GM12874 (cell line): Measurements from ENCODE around the gene NDUFS6.

ENCODE experiments used
- TF ChIP-seq, protein P1 (sequence below): IDR thresholded peaks from 2 replicates; pipeline ENCODE4 v1.5.1; 2011; ENCODE audit warnings: low read depth, mild to moderate bottlenecking, control low read depth, low read length, moderate library complexity; ENCODE audit not compliant: insufficient read depth

NDUFS6 gene

DNA sequence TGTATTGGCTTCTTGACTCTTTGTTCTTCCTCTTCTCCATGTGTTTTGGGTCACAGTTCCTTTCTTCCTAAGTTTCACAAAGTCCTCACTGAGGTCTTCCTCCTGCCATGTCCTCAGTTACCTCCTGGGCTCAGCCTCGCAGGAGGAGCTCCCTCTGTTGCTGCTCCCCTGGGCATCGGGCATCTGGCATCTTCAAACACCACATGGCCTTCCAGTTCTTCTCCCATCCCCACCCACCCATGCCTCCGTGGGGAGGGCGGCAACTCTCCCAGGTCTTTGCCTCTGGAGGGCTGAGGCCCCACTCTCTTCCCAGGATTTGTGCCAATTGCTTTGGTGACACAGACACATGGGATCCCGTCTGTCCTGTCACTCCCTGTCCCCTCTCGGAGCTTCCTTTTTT, 24.4 kb upstream of the NDUFS6 start:
- TF ChIP-seq, protein P1, sequence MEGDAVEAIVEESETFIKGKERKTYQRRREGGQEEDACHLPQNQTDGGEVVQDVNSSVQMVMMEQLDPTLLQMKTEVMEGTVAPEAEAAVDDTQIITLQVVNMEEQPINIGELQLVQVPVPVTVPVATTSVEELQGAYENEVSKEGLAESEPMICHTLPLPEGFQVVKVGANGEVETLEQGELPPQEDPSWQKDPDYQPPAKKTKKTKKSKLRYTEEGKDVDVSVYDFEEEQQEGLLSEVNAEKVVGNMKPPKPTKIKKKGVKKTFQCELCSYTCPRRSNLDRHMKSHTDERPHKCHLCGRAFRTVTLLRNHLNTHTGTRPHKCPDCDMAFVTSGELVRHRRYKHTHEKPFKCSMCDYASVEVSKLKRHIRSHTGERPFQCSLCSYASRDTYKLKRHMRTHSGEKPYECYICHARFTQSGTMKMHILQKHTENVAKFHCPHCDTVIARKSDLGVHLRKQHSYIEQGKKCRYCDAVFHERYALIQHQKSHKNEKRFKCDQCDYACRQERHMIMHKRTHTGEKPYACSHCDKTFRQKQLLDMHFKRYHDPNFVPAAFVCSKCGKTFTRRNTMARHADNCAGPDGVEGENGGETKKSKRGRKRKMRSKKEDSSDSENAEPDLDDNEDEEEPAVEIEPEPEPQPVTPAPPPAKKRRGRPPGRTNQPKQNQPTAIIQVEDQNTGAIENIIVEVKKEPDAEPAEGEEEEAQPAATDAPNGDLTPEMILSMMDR = no peak

DNA sequence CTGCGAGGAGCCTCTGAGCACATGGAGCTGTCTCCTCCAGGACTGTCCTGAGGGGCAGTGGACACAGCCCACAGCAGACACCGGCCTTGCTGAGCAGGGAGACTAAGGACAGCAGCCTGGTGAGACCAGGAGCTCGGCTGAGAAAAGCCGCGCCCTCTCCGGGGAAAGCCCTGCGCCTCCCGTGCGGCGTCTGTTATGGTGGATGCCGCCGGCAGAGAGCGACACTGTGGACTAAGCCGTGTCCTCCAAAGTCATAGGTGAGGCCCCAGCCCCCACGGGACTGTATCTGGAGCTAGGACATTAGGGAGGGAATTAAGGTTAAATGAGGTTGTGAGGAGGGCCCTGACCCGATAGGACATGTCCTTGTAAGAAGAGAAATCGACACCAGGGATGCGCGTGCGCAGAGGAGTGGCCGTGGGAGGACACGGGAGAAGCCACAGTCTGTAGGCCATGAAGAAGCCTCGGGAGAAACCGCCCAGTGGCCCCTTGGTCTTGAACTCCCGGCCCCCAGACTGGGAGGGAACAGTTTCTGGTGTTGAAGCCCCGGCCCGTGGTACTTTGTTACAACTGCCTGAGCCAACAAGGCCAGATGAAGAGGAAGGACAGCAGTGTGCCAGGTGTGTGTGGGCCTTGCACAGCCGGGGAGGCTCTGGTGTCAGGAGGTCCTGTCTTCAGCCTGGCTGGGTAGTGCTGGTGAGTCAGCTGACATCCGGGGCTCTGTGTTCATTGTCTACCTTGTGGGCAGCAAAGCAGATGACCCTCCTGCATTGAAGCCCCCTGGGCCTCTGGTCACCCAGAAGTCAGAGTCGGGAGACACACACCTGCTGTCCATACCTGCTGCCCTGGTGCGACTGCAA, 23.7 kb upstream of the NDUFS6 start:
- TF ChIP-seq, protein P1 = no peak

DNA sequence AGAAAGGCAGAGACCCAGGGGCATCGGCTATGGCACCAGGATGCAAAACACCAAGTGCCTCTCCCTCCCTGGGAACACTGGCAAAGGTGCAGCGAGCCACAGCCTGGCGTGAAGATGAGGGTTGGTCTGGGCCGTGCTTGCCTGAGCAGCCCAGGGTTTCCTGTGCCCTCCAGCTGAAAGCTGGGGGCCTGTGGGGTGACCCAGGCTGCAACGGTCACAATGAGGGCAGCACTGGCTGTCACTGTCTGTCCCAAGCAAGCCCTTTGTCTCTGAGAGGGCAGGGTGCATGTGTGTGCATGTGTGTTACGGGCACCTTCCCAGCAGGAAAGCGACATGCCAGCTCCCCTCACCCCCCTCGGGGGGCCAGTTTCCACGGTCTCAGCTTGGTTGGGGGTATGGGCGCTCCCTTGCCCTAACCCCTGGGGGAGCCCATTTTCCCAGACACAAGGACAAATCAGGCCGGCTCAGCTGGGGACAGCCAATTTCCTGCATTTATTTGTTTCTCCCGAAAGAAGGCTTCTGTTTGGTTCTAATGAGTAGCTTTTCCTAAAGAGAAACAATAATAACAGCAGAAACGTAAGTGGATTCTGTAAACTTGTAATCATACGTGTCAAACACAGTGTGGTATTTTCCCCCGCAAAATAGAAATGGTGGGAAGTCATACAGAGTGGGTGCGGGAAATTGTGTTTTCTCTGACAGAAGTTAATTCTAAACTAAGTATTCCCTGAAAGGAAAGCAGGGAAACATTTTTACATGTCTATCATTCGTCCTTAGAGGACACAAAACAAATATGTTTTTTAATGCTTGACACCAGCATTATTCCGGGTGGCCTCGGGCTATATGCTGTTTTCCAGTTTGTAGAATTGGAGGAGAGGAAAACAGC, 22.8 kb upstream of the NDUFS6 start:
- TF ChIP-seq, protein P1 = no peak

DNA sequence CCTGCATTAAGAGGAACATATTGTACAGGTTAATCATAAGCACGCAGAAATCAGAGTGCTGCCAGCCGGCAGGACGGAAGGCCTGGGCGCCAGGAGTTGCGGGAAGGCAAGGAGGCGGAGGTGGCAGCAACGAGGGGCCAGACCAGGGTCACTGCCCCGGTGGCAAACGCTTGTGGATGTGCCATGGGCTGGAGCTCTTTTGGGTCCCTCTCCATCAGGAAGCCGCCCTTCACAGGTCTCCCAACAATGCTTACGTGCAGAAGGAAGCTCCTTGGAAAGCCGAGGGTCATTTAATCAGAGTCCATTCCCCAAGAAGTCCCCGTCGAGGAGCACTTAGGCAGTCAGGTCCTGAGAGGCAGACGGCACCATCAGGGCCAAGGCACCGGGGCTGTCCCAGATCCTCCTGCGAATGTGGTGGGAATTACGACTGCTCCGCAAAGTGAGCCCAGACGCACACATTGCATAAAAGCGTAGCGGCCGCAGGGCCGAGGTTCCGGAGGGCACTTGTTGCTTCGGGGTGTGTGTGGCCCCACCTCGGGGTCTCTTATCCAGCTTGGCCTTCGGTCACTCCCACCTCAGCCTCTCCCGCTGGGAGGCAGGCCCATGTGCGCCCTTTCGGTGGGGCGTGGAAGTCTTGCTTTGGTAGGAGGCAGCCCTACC, 22.1 kb upstream of the NDUFS6 start:
- TF ChIP-seq, protein P1 = no peak

DNA sequence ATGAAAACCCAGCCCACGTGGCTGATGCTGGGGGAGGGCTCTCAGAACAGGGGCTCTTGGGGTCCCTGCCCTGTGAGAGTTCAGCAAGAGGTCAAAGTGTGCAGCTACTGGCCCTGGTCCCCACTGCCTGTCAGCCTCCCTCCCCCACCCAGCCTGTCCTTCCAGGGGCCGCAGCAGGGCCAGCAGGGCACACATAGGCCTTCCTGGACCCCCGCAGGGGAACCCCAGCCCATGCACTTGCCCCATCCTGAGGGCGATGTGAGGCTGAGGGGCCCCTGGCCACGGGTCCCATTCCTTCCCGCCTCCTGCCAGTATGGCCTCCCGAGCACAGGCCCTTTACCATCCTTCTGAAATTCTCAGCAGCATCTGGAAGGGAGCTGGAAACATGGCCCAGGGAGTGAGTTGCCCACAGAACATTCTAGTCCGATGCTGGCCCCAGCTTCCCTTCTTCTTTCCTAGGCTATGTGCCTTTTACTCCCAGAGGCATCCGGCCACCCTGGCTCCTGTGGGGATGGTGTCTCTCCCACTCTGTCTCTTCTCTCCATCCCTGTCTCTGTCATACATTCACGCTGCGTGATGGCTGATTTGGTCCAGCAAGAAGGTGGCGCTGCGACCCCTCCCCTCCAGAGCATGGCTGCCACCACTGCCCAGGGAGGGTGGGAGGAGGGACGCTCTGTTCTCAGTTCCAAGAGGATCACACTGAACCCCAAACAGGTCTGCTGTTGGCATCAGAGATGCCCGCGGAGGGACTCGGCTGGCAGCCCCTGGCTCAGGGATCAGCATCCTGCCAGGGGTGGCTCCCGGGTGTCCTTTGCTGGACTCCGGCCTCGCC, 21.2 kb upstream of the NDUFS6 start:
- TF ChIP-seq, protein P1 = no peak

DNA sequence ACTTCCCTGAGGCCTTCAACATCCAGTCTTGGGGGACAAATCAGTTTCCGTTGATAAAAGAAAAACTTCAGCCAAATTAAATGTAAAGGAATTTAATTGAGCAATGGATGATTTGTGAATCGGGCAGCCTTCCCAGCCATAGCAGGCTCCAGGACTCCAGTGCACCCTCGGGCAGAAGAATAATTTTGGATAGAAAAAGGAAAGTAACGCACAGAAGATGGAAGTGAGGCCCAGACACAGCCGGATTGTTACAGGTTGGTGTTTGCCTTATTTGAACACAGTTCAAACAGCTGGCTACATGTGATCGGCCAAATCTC, 20.6 kb upstream of the NDUFS6 start:
- TF ChIP-seq, protein P1 = no peak
